D721Med (cell line): ENCODE data around the gene KCNH8.

Experiments
- DNase-seq: peaks from one replicate; pipeline ENCODE4 v3.0.0; 2011; ENCODE audit warnings: low spot score; ENCODE audit not compliant: insufficient read length
- FAIRE-seq: peaks from 2 replicates; lab custom pipeline; 2011; peaks lifted over from hg19 to GRCh38; lab: Jason Lieb, UNC
- CTCF ChIP-seq: IDR thresholded peaks from 2 replicates; pipeline ENCODE4 v1.5.1; 2012; ENCODE audit warnings: mild to moderate bottlenecking, control low read depth; ENCODE audit not compliant: insufficient read depth; ENCODE audit errors: missing control alignments

The KCNH8 gene

GRCh38 chr3:19270481-19270880 is 122.2 kb downstream of the KCNH8 start:
- FAIRE-seq (no peak), DNase-seq (no peak)
- no peak for TF ChIP-seq CTCF

- no peak for TF ChIP-seq CTCF
- FAIRE-seq = no peak
- no peak for DNase-seq
These were observed 124.0 kb downstream of the KCNH8 start for GRCh38 chr3:19272296-19272695.

- no peak for DNase-seq
- no peak for TF ChIP-seq CTCF
- FAIRE-seq = no peak
These were observed 124.8 kb downstream of the KCNH8 start for GRCh38 chr3:19273091-19273490.

GRCh38 chr3:19274576-19274975 is 126.3 kb downstream of the KCNH8 start:
- no peak for DNase-seq
- FAIRE-seq = no peak
- TF ChIP-seq CTCF = no peak

GRCh38 chr3:19284974-19285373 is 136.7 kb downstream of the KCNH8 start:
- no peak for DNase-seq
- no peak for FAIRE-seq
- TF ChIP-seq CTCF = no peak

GRCh38 chr3:19293295-19293694 is 145.0 kb downstream of the KCNH8 start:
- DNase-seq (no peak), FAIRE-seq (no peak)
- TF ChIP-seq CTCF = no peak

GRCh38 chr3:19295208-19295607 is 146.9 kb downstream of the KCNH8 start:
- FAIRE-seq = no peak

More at GRCh38 chr3:19295208-19295607, 146.9 kb downstream of the KCNH8 start:
- DNase-seq = no peak
- no peak for TF ChIP-seq CTCF
